ENCODE data around the gene LATS2. TPM values are rescaled to one million over a fixed set of nuclear protein-coding genes. Genes with fewer than 3 reads are reported as not detected.

Gene LATS2
- total and polyA plus RNA-seq, 7 experiments from 2014 or later: 1.3 to 11.9 (median 2.3) TPM; not detected in 2

GRCh38 chr13:20974981-20975585 lies 86.3 kb downstream of the LATS2 start:
- no peaks in the 10 kb centered on the region for H3K27me3 ChIP-seq (ENCODE audit: control insufficient read depth in 2 of 2, insufficient read depth in 2 of 2, low read length in 2 of 2)
- no peaks in the 10 kb centered on the region for H3K9me3 ChIP-seq (ENCODE audit: control insufficient read depth in 2 of 3, low read length in 3 of 3)
- POLR2A ChIA-PET: no interaction called here
- H3K4me3 Mint-ChIP-seq: no peak overlapping the region
- H3K27me3 Mint-ChIP-seq: peaks cover 0 to 6% (median 0%) of the 10 kb centered on the region in 5 donors
- no peaks in the 10 kb centered on the region for H3K4me1 ChIP-seq (ENCODE audit: control insufficient read depth in 2 of 2, insufficient read depth in 2 of 2, low read length in 2 of 2)
- H3K36me3 ChIP-seq (ENCODE audit: control insufficient read depth in 2 of 3, insufficient read depth in 3 of 3, low read length in 3 of 3): no peaks in the 10 kb centered on the region
- H3K9me3 Mint-ChIP-seq: peaks cover 0 to 1% (median 0%) of the 10 kb centered on the region in 11 donors
- H3K4me3 ChIP-seq (ENCODE audit: low read length): no peak overlapping the region
- DNase-seq (no peak), ATAC-seq (no peak)
- no peaks in the 10 kb centered on the region for H3K4me1 Mint-ChIP-seq
- CTCF ChIA-PET: interaction anchor here (0.7 kb wide), 1 partner anchor 196 kb away, joined by 5 read pairs; no protein-coding TSS in a partner anchor
- H3K27ac ChIP-seq (ENCODE audit: low read depth, low read length): no peak overlapping the region
- intact Hi-C loops (cut with micrococcal nuclease): no loop called here
- H3K27ac Mint-ChIP-seq: no peak overlapping the region
- H3K36me3 Mint-ChIP-seq: no peaks in the 10 kb centered on the region

GRCh38 chr13:20973886-20974425 lies 87.4 kb downstream of the LATS2 start:
- POLR2A ChIA-PET: no interaction called here
- H3K27me3 Mint-ChIP-seq: peaks cover 0 to 6% (median 0%) of the 10 kb centered on the region in 5 donors
- H3K4me3 Mint-ChIP-seq: no peak overlapping the region
- peak overlapping the region in 1 of 9 donors; percentile 18 for H3K27ac Mint-ChIP-seq
- DNase-seq (no peak), ATAC-seq (no peak)
- H3K9me3 ChIP-seq (ENCODE audit: control insufficient read depth in 2 of 3, low read length in 3 of 3): no peaks in the 10 kb centered on the region
- H3K4me1 Mint-ChIP-seq: peaks cover 0 to 3% (median 0%) of the 10 kb centered on the region in 7 donors
- H3K36me3 Mint-ChIP-seq: no peaks in the 10 kb centered on the region
- CTCF ChIA-PET: no interaction called here
- H3K27ac ChIP-seq (ENCODE audit: low read depth, low read length): no peak overlapping the region
- H3K4me3 ChIP-seq (ENCODE audit: low read length): no peak overlapping the region
- peaks cover 0 to 1% (median 0%) of the 10 kb centered on the region in 11 donors for H3K9me3 Mint-ChIP-seq
- H3K36me3 ChIP-seq (ENCODE audit: control insufficient read depth in 2 of 3, insufficient read depth in 3 of 3, low read length in 3 of 3): no peaks in the 10 kb centered on the region
- no peaks in the 10 kb centered on the region for H3K27me3 ChIP-seq (ENCODE audit: control insufficient read depth in 2 of 2, insufficient read depth in 2 of 2, low read length in 2 of 2)
- intact Hi-C loops (cut with micrococcal nuclease): no loop called here
- H3K4me1 ChIP-seq (ENCODE audit: control insufficient read depth in 2 of 2, insufficient read depth in 2 of 2, low read length in 2 of 2): no peaks in the 10 kb centered on the region

DNA sequence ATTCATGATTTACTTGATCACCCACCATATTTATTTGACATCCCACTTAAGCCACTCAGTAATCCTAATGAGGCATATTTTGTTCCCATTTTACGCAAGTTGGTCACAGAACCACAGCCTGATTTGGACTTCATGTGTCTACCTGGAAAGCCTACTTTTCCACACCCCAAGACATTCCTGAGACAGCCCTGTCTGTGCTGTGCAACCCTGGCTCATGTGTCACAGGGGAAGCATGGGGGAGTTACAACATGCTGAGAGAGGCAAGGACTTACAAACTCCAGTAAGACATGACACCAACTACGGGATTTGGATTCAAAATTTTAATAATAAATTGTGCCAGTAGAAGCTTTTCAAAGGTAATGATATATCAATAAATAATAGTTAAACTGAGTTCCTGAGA lies 88.7 kb downstream of the LATS2 start:
- H3K27ac ChIP-seq (ENCODE audit: low read depth, low read length): no peak overlapping the region
- POLR2A ChIA-PET: no interaction called here
- CTCF ChIA-PET: interaction anchor here (0.6 kb wide), 1 partner anchor 1614 kb away, joined by 3 read pairs; no protein-coding TSS in a partner anchor
- no peaks in the 10 kb centered on the region for H3K36me3 ChIP-seq (ENCODE audit: control insufficient read depth in 2 of 3, insufficient read depth in 3 of 3, low read length in 3 of 3)
- no peak overlapping the region for H3K27ac Mint-ChIP-seq
- intact Hi-C loops (cut with micrococcal nuclease): no loop called here
- H3K4me1 Mint-ChIP-seq: peaks cover 0 to 11% (median 5%) of the 10 kb centered on the region in 7 donors
- peaks cover 0 to 6% (median 0%) of the 10 kb centered on the region in 5 donors for H3K27me3 Mint-ChIP-seq
- H3K4me3 ChIP-seq (ENCODE audit: low read length): no peak overlapping the region
- no peaks in the 10 kb centered on the region for H3K36me3 Mint-ChIP-seq
- no peak for ATAC-seq
- H3K4me1 ChIP-seq (ENCODE audit: control insufficient read depth in 2 of 2, insufficient read depth in 2 of 2, low read length in 2 of 2): no peaks in the 10 kb centered on the region
- peaks cover 0 to 1% (median 0%) of the 10 kb centered on the region in 11 donors for H3K9me3 Mint-ChIP-seq
- no peaks in the 10 kb centered on the region for H3K9me3 ChIP-seq (ENCODE audit: control insufficient read depth in 2 of 3, low read length in 3 of 3)
- no peaks in the 10 kb centered on the region for H3K27me3 ChIP-seq (ENCODE audit: control insufficient read depth in 2 of 2, insufficient read depth in 2 of 2, low read length in 2 of 2)
- no peak overlapping the region for H3K4me3 Mint-ChIP-seq
- DNase-seq: no peak

GRCh38 chr13:20969182-20969581 lies 92.2 kb downstream of the LATS2 start:
- peaks cover 0 to 2% (median 0%) of the 10 kb centered on the region in 5 donors for H3K36me3 Mint-ChIP-seq
- no peaks in the 10 kb centered on the region for H3K4me1 ChIP-seq (ENCODE audit: control insufficient read depth in 2 of 2, insufficient read depth in 2 of 2, low read length in 2 of 2)
- peaks cover 0 to 5% (median 0%) of the 10 kb centered on the region in 11 donors for H3K9me3 Mint-ChIP-seq
- DNase-seq: no peak
- H3K4me3 ChIP-seq (ENCODE audit: low read length): no peak overlapping the region
- POLR2A ChIA-PET: no interaction called here
- no peak for ATAC-seq
- intact Hi-C loops (cut with micrococcal nuclease): no loop called here
- peaks cover 0 to 11% (median 5%) of the 10 kb centered on the region in 7 donors for H3K4me1 Mint-ChIP-seq
- H3K4me3 Mint-ChIP-seq: peak overlapping the region in 1 of 10 donors; percentile 17
- peaks cover 0 to 9% (median 5%) of the 10 kb centered on the region in 5 donors for H3K27me3 Mint-ChIP-seq
- peak overlapping the region in 1 of 9 donors; percentile 60 for H3K27ac Mint-ChIP-seq
- no peaks in the 10 kb centered on the region for H3K36me3 ChIP-seq (ENCODE audit: control insufficient read depth in 2 of 3, insufficient read depth in 3 of 3, low read length in 3 of 3)
- H3K27ac ChIP-seq (ENCODE audit: low read depth, low read length): no peak overlapping the region
- H3K27me3 ChIP-seq (ENCODE audit: control insufficient read depth in 2 of 2, insufficient read depth in 2 of 2, low read length in 2 of 2): no peaks in the 10 kb centered on the region
- no peaks in the 10 kb centered on the region for H3K9me3 ChIP-seq (ENCODE audit: control insufficient read depth in 2 of 3, low read length in 3 of 3)
- CTCF ChIA-PET: no interaction called here

DNA sequence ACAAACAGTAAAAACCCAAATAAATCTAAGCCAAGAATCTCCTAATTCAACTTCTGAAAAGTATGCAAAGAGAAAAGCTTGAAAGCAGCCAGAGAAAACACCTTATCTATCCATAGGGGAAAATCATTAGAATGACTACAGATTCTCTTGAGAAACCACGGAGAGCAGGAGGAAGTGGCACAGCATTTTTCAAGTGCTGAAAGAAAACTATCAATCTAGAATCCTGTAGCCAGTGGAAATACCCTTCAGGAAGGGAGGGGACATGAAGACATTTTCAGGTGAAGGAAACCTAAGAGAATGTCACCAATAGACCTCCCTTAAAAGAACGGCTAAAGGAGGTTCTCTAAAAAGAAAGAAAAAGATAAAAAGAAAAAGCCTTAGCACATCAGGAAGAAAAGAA lies 92.6 kb downstream of the LATS2 start:
- DNase-seq: no peak
- no peak for ATAC-seq
- Histone ChIP-seq H3K4me1 (ENCODE audit: control insufficient read depth in 2 of 2, insufficient read depth in 2 of 2, low read length in 2 of 2) (no peaks in the 10 kb centered on the region), H3K36me3 (ENCODE audit: control insufficient read depth in 2 of 3, insufficient read depth in 3 of 3, low read length in 3 of 3) (no peaks in the 10 kb centered on the region), H3K27me3 (ENCODE audit: control insufficient read depth in 2 of 2, insufficient read depth in 2 of 2, low read length in 2 of 2) (no peaks in the 10 kb centered on the region), H3K4me3 (ENCODE audit: low read length) (no peak overlapping the region), H3K27ac (ENCODE audit: low read depth, low read length) (no peak overlapping the region), H3K9me3 (ENCODE audit: control insufficient read depth in 2 of 3, low read length in 3 of 3) (no peaks in the 10 kb centered on the region)
- intact Hi-C loops (cut with micrococcal nuclease): no loop called here
- ChIA-PET POLR2A (no interaction called here), CTCF (no interaction called here)
- Mint-ChIP-seq H3K27me3 (peaks cover 0 to 10% (median 5%) of the 10 kb centered on the region in 5 donors), H3K36me3 (peaks cover 0 to 2% (median 0%) of the 10 kb centered on the region in 5 donors), H3K27ac (peak overlapping the region in 1 of 9 donors; percentile 60), H3K4me1 (peaks cover 0 to 11% (median 5%) of the 10 kb centered on the region in 7 donors), H3K9me3 (peaks cover 0 to 5% (median 2%) of the 10 kb centered on the region in 11 donors), H3K4me3 (peak overlapping the region in 1 of 10 donors; percentile 29)

DNA sequence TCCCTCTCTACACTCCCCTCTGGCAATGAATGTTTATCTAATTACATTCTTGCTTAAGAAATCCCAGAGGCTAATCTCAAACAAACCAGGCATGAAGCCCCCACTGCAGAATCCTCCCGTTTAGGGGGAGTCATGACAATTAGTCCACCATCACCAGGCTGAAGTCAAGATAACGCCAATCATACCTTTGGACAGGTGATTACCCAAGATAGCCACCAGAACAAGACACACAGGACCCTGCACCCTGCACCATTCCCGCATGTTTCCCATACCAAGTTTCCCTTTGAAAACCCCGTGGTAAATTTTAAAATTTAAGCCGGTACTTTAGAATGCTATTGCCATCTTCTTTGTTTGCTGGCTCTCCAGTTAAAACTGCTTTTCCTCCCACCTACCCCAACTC lies 94.0 kb downstream of the LATS2 start:
- Histone ChIP-seq H3K27ac (ENCODE audit: low read depth, low read length) (no peak overlapping the region), H3K27me3 (ENCODE audit: control insufficient read depth in 2 of 2, insufficient read depth in 2 of 2, low read length in 2 of 2) (no peaks in the 10 kb centered on the region), H3K9me3 (ENCODE audit: control insufficient read depth in 2 of 3, low read length in 3 of 3) (no peaks in the 10 kb centered on the region), H3K4me3 (ENCODE audit: low read length) (no peak overlapping the region), H3K36me3 (ENCODE audit: control insufficient read depth in 2 of 3, insufficient read depth in 3 of 3, low read length in 3 of 3) (no peaks in the 10 kb centered on the region), H3K4me1 (ENCODE audit: control insufficient read depth in 2 of 2, insufficient read depth in 2 of 2, low read length in 2 of 2) (no peaks in the 10 kb centered on the region)
- Mint-ChIP-seq H3K9me3 (peaks cover 0 to 5% (median 2%) of the 10 kb centered on the region in 11 donors), H3K4me1 (peaks cover 0 to 11% (median 5%) of the 10 kb centered on the region in 7 donors), H3K27ac (no peak overlapping the region), H3K27me3 (peaks cover 0 to 13% (median 5%) of the 10 kb centered on the region in 5 donors), H3K4me3 (no peak overlapping the region), H3K36me3 (peaks cover 0 to 2% (median 0%) of the 10 kb centered on the region in 5 donors)
- intact Hi-C loops (cut with micrococcal nuclease): no loop called here
- ChIA-PET CTCF (no interaction called here), POLR2A (no interaction called here)
- ATAC-seq (no peak), DNase-seq (no peak)

- ATAC-seq: no peak
- H3K4me3 Mint-ChIP-seq: no peak overlapping the region
- peaks cover 1 to 29% (median 12%) of the 10 kb centered on the region in 5 donors for H3K27me3 Mint-ChIP-seq
Observed at GRCh38 chr13:20964904-20965303, 96.5 kb downstream of the LATS2 start.

More at GRCh38 chr13:20964904-20965303, 96.5 kb downstream of the LATS2 start:
- no peak for DNase-seq
- Histone ChIP-seq H3K4me1 (ENCODE audit: control insufficient read depth in 2 of 2, insufficient read depth in 2 of 2, low read length in 2 of 2) (no peaks in the 10 kb centered on the region), H3K36me3 (ENCODE audit: control insufficient read depth in 2 of 3, insufficient read depth in 3 of 3, low read length in 3 of 3) (no peaks in the 10 kb centered on the region), H3K27ac (ENCODE audit: low read depth, low read length) (no peak overlapping the region), H3K9me3 (ENCODE audit: control insufficient read depth in 2 of 3, low read length in 3 of 3) (no peaks in the 10 kb centered on the region), H3K27me3 (ENCODE audit: control insufficient read depth in 2 of 2, insufficient read depth in 2 of 2, low read length in 2 of 2) (no peaks in the 10 kb centered on the region), H3K4me3 (ENCODE audit: low read length) (no peak overlapping the region)
- POLR2A ChIA-PET: no interaction called here
- Mint-ChIP-seq H3K9me3 (peaks cover 0 to 5% (median 2%) of the 10 kb centered on the region in 11 donors), H3K36me3 (peaks cover 0 to 2% (median 0%) of the 10 kb centered on the region in 5 donors), H3K27ac (no peak overlapping the region), H3K4me1 (peaks cover 0 to 17% (median 6%) of the 10 kb centered on the region in 7 donors)
- CTCF ChIA-PET: no interaction called here
- intact Hi-C loops (cut with micrococcal nuclease): no loop called here
